HepG2 (cell line): ENCODE data around the gene ADSS1. TPM values are rescaled to one million over a fixed set of nuclear protein-coding genes. Genes with fewer than 3 reads are reported as not detected.

ENCODE experiments used
- ATF7-NPFF ChIP-seq: sonication (generic); formaldehyde crosslinking; IDR thresholded peaks from 2 replicates; pipeline ENCODE4 v1.8.1; 2023; ENCODE audit warnings: mild to moderate bottlenecking, low read depth, missing genetic modification reagents, moderate library complexity
- DMAP1 ChIP-seq: IDR thresholded peaks from 2 replicates; pipeline ENCODE4 v1.6.1; 2016
- FOXC1 ChIP-seq: sonication (generic); formaldehyde crosslinking; IDR thresholded peaks from 2 replicates; pipeline ENCODE4 v1.8.0; 2022; ENCODE audit warnings: mild to moderate bottlenecking, missing genetic modification reagents, borderline replicate concordance
- HOMEZ ChIP-seq: IDR thresholded peaks from 2 replicates; pipeline ENCODE4 v1.6.1; 2016; ENCODE audit warnings: low read depth
- KDM6A ChIP-seq: IDR thresholded peaks from 2 replicates; pipeline ENCODE4 v1.6.1; 2016; ENCODE audit warnings: low read depth
- NR2F2 ChIP-seq: IDR thresholded peaks from 2 replicates; pipeline ENCODE4 v1.6.1; 2012; ENCODE audit warnings: low read depth, inconsistent platforms, borderline replicate concordance
- RFX3 ChIP-seq: IDR thresholded peaks from 2 replicates; pipeline ENCODE4 v1.6.1; 2016; ENCODE audit warnings: missing biosample characterization, missing genetic modification reagents
- SOX13 ChIP-seq, 3 experiments: fragments of 450-650 bp in 1 of 3; sonication (generic) in 1 of 3; formaldehyde crosslinking in 1 of 3; IDR thresholded peaks in 2 of 3; conservative IDR thresholded peaks in 1 of 3; 2 replicates each; pipeline versions ENCODE4 v1.5.0 to v1.6.1; 2016 to 2020; ENCODE audit warnings: antibody characterized with exemption in 1 of 3, mild to moderate bottlenecking in 1 of 3, missing compliant biosample characterization in 1 of 3, missing genetic modification reagents in 1 of 3, moderate library complexity in 1 of 3
- TP53 ChIP-seq: sonication (generic); formaldehyde crosslinking; conservative IDR thresholded peaks from 2 replicates; pipeline ENCODE4 v1.4.0; 2020; ENCODE audit warnings: missing genetic modification reagents
- XRCC5 ChIP-seq: fragments of 200-400 bp; formaldehyde crosslinking; optimal IDR thresholded peaks from 2 replicates; pipeline ENCODE3; 2017; ENCODE audit warnings: mild to moderate bottlenecking, low read length
- ZBTB38 ChIP-seq: sonication (generic); formaldehyde crosslinking; IDR thresholded peaks from 2 replicates; pipeline ENCODE4 v1.5.1; 2020; ENCODE audit warnings: mild to moderate bottlenecking, missing genetic modification reagents
- ZFX ChIP-seq: sonication (generic); formaldehyde crosslinking; IDR thresholded peaks from 2 replicates; pipeline ENCODE4 v1.4.0; 2020; ENCODE audit warnings: mild to moderate bottlenecking, low read depth, missing genetic modification reagents, moderate library complexity
- ZNF136 ChIP-seq: sonication (generic); formaldehyde crosslinking; IDR thresholded peaks from 2 replicates; pipeline ENCODE4 v1.8.1; 2022; ENCODE audit warnings: low read depth, mild to moderate bottlenecking, moderate library complexity, missing genetic modification reagents
- ZNF350 ChIP-seq: sonication (generic); formaldehyde crosslinking; IDR thresholded peaks from 2 replicates; pipeline ENCODE4 v1.4.0; 2020; ENCODE audit warnings: mild to moderate bottlenecking, low read depth, missing genetic modification reagents, borderline replicate concordance
- ZNF543 ChIP-seq: sonication (generic); formaldehyde crosslinking; IDR thresholded peaks from 2 replicates; pipeline ENCODE4 v1.4.0; 2020; ENCODE audit warnings: mild to moderate bottlenecking, missing genetic modification reagents
- ZNF629 ChIP-seq: sonication (generic); formaldehyde crosslinking; conservative IDR thresholded peaks from 2 replicates; pipeline ENCODE4 v1.5.0; 2020; ENCODE audit warnings: missing genetic modification reagents
- ZSCAN21 ChIP-seq: sonication (generic); formaldehyde crosslinking; IDR thresholded peaks from 2 replicates; pipeline ENCODE4 v1.8.0; 2022; ENCODE audit warnings: mild to moderate bottlenecking, missing genetic modification reagents, moderate library complexity, borderline replicate concordance
- polyA plus RNA-seq, 8 experiments: library from polyadenylated mRNA; depleted of rRNA in 3 of 8; stranded (reverse) in 7 of 8; unstranded in 1 of 8; fragments of >200 nt; fragmentation: Illumina TruSeq in 4 of 8; extraction: Trizol in 4 of 8; gene quantifications; 2 replicates each; pipeline versions ENCODE4 v1.2.1 to v1.2.3, GENCODE V29; 2011 to 2016; ENCODE audit warnings: low read depth in 4 of 8, missing spikeins in 1 of 8, mixed read lengths in 1 of 8; ENCODE audit not compliant: insufficient read depth in 1 of 8
- total RNA-seq, 5 experiments: library from RNA; depleted of rRNA; stranded (reverse); fragments of >200 nt; fragmentation: Illumina TruSeq; extraction: Trizol; gene quantifications; 2 replicates each; pipeline ENCODE4 v1.2.3, GENCODE V29; 2016; ENCODE audit warnings: low read depth in 1 of 5
- TF ChIP-seq, protein P1 (sequence below): sonication (generic); formaldehyde crosslinking; IDR thresholded peaks from 2 replicates; pipeline ENCODE4 v1.4.0; 2020; ENCODE audit warnings: missing genetic modification reagents, borderline replicate concordance
- TF ChIP-seq, protein P2 (sequence below): sonication (generic); formaldehyde crosslinking; conservative IDR thresholded peaks from 2 replicates; pipeline ENCODE4 v1.4.0; 2020; ENCODE audit warnings: mild to moderate bottlenecking, missing genetic modification reagents, moderate library complexity
- TF ChIP-seq, protein P3 (sequence below): sonication (generic); formaldehyde crosslinking; IDR thresholded peaks from 2 replicates; pipeline ENCODE4 v1.5.0; 2020; ENCODE audit warnings: mild to moderate bottlenecking, missing genetic modification reagents, moderate library complexity

ADSS1 gene
- total and polyA plus RNA-seq, 2 of the 13 experiments (the other 11 are each of a cell fraction or from before 2014, with no cell fraction given) = 1.0 to 36.7 TPM

DNA sequence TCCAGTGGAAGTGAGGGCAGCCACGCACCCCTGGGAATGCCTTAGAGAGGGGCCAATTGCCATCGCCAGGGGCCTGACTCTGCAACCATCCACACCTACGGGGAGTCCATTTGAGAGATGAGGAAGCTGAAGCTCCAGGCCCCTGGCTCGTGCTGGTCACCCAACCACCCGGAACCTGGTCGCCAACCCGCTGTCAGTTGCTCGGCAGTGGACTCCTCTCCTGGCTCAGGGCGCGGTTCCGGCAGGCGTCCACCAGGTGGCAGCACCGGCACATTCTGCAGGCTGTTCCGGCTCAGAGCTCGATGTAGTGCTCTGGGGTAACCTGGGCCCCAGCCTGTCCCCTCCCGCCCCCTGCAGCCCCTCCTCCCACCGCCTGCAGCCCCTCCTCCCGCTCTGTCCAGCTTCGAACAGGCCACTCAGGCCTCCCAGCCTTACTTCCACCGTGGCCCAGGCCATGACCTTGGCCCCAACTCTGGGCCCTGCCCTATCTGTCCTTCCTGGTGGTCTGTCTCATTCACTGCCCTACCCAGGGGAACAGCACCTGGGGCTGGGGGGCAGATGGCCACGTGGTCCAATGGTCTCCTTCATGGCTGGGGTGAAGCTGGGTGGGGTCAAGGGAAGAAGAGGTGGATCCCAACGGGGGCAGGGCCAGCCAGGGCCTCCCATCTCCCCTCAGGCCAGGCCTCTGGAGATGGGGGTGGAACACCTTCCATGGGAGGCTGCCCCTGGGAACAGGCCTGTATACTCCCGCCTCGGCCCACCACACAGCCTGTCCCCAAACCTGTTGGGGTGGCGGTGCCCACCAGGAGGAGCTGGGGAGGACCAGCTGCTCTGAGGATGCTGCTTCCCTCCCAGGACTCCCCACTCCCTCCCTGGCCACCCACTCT, 44.7 kb downstream of the ADSS1 start (continued):
- TF ChIP-seq HOMEZ (CRISPR knock-in tag) (no peak; the same call in 1 of the 2 replicates), ZBTB38 (CRISPR knock-in tag) (peak; percentile 78; the same call in 1 of the 2 replicates), ZNF136 (CRISPR knock-in tag) (0 out of 2 replicates have a peak, but pooled peaks have one; percentile 27), ZNF629 (CRISPR knock-in tag) (peak; percentile 62), ZSCAN21 (CRISPR knock-in tag) (peak; percentile 82; the same call in 1 of the 2 replicates), ZNF350 (CRISPR knock-in tag) (no peak), NR2F2 (peak; percentile 43; the same call in 1 of the 2 replicates), KDM6A (no peak), ATF7-NPFF (CRISPR knock-in tag) (peak; percentile 80; the same call in 1 of the 2 replicates), ZFX (CRISPR knock-in tag) (peak; percentile 92), XRCC5 (peak; percentile 42), FOXC1 (CRISPR knock-in tag) (0 out of 2 replicates have a peak, but pooled peaks have one; percentile 32), ZNF543 (CRISPR knock-in tag) (no peak), RFX3 (CRISPR knock-in tag) (no peak), SOX13 (IDR thresholded peaks at IDR 0.05) (no peak), SOX13 (CRISPR knock-in tag; conservative IDR thresholded peaks at IDR 0.05 in 1 of 2, IDR thresholded peaks at IDR 0.05 in 1 of 2) (no peak), TP53 (CRISPR knock-in tag) (no peak), DMAP1 (CRISPR knock-in tag) (peak; percentile 88)
- TF ChIP-seq, protein P1, sequence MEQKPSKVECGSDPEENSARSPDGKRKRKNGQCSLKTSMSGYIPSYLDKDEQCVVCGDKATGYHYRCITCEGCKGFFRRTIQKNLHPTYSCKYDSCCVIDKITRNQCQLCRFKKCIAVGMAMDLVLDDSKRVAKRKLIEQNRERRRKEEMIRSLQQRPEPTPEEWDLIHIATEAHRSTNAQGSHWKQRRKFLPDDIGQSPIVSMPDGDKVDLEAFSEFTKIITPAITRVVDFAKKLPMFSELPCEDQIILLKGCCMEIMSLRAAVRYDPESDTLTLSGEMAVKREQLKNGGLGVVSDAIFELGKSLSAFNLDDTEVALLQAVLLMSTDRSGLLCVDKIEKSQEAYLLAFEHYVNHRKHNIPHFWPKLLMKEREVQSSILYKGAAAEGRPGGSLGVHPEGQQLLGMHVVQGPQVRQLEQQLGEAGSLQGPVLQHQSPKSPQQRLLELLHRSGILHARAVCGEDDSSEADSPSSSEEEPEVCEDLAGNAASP (CRISPR knock-in tag) = peak; percentile 60; the same call in 1 of the 2 replicates
- TF ChIP-seq, protein P2, sequence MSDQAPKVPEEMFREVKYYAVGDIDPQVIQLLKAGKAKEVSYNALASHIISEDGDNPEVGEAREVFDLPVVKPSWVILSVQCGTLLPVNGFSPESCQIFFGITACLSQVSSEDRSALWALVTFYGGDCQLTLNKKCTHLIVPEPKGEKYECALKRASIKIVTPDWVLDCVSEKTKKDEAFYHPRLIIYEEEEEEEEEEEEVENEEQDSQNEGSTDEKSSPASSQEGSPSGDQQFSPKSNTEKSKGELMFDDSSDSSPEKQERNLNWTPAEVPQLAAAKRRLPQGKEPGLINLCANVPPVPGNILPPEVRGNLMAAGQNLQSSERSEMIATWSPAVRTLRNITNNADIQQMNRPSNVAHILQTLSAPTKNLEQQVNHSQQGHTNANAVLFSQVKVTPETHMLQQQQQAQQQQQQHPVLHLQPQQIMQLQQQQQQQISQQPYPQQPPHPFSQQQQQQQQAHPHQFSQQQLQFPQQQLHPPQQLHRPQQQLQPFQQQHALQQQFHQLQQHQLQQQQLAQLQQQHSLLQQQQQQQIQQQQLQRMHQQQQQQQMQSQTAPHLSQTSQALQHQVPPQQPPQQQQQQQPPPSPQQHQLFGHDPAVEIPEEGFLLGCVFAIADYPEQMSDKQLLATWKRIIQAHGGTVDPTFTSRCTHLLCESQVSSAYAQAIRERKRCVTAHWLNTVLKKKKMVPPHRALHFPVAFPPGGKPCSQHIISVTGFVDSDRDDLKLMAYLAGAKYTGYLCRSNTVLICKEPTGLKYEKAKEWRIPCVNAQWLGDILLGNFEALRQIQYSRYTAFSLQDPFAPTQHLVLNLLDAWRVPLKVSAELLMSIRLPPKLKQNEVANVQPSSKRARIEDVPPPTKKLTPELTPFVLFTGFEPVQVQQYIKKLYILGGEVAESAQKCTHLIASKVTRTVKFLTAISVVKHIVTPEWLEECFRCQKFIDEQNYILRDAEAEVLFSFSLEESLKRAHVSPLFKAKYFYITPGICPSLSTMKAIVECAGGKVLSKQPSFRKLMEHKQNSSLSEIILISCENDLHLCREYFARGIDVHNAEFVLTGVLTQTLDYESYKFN (CRISPR knock-in tag) = peak; percentile 75
- TF ChIP-seq, protein P3, sequence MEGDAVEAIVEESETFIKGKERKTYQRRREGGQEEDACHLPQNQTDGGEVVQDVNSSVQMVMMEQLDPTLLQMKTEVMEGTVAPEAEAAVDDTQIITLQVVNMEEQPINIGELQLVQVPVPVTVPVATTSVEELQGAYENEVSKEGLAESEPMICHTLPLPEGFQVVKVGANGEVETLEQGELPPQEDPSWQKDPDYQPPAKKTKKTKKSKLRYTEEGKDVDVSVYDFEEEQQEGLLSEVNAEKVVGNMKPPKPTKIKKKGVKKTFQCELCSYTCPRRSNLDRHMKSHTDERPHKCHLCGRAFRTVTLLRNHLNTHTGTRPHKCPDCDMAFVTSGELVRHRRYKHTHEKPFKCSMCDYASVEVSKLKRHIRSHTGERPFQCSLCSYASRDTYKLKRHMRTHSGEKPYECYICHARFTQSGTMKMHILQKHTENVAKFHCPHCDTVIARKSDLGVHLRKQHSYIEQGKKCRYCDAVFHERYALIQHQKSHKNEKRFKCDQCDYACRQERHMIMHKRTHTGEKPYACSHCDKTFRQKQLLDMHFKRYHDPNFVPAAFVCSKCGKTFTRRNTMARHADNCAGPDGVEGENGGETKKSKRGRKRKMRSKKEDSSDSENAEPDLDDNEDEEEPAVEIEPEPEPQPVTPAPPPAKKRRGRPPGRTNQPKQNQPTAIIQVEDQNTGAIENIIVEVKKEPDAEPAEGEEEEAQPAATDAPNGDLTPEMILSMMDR (CRISPR knock-in tag) = peak; percentile 95
